Osteocyte (in vitro differentiated cells): ENCODE measurements around the gene PTCD3. TPM values are rescaled to one million over a fixed set of nuclear protein-coding genes. Genes with fewer than 3 reads are reported as not detected.
A peak's percentile ranks its signal among the peaks of the same experiment; 100 is the strongest.

ENCODE experiments used
- DNase-seq: peaks from one replicate; pipeline ENCODE4 v3.0.0; 2021; ENCODE audit warnings: mixed read lengths; ENCODE audit not compliant: unreplicated experiment; ENCODE audit errors: extremely low spot score
- H3K27ac Mint-ChIP-seq: one replicate; pipeline ENCODE4 v1.8.0; 2021; ENCODE audit warnings: mild to moderate bottlenecking, mixed read lengths; ENCODE audit not compliant: unreplicated experiment
- H3K27me3 Mint-ChIP-seq: one replicate; pipeline ENCODE4 v1.8.0; 2021; ENCODE audit warnings: mixed read lengths; ENCODE audit not compliant: unreplicated experiment
- H3K36me3 Mint-ChIP-seq: one replicate; pipeline ENCODE4 v1.8.0; 2021; ENCODE audit warnings: mixed read lengths; ENCODE audit not compliant: unreplicated experiment
- H3K4me1 Mint-ChIP-seq: one replicate; pipeline ENCODE4 v1.8.0; 2021; ENCODE audit warnings: mixed read lengths; ENCODE audit not compliant: unreplicated experiment
- H3K4me3 Mint-ChIP-seq: one replicate; pipeline ENCODE4 v1.8.0; 2021; ENCODE audit warnings: mild to moderate bottlenecking, moderate library complexity, mixed read lengths; ENCODE audit not compliant: unreplicated experiment
- H3K9me3 Mint-ChIP-seq: one replicate; pipeline ENCODE4 v1.8.0; 2021; ENCODE audit warnings: mixed read lengths; ENCODE audit not compliant: unreplicated experiment
- CTCF ChIP-seq: fragments of 200-600 bp; sonication (generic); IDR thresholded peaks from 2 replicates; pipeline ENCODE4 v1.5.0; 2021; ENCODE audit warnings: antibody characterized with exemption, mild to moderate bottlenecking, moderate library complexity
- total RNA-seq: library from RNA; stranded (reverse); gene quantifications from 2 replicates; pipeline ENCODE4 v1.2.1, GENCODE V29; 2021

PTCD3 gene
- total RNA-seq, 1 donor from 2014 or later = 71.8 TPM

GRCh38 chr2:86069091-86069685, 36.8 kb upstream of the PTCD3 start:
- peak; percentile 49 for DNase-seq
- Mint-ChIP-seq H3K36me3 (peaks cover 53% of the 10 kb centered on the region), H3K27ac (no peak overlapping the region), H3K9me3 (peaks cover under 1% of the 10 kb centered on the region), H3K4me3 (no peak overlapping the region), H3K27me3 (no peaks in the 10 kb centered on the region), H3K4me1 (peaks cover 56% of the 10 kb centered on the region)
- TF ChIP-seq CTCF = no peak

GRCh38 chr2:86069783-86070339, 36.2 kb upstream of the PTCD3 start:
- H3K4me3 Mint-ChIP-seq = no peak overlapping the region
- H3K9me3 Mint-ChIP-seq = no peaks in the 10 kb centered on the region
- peaks cover 56% of the 10 kb centered on the region for H3K4me1 Mint-ChIP-seq
- no peak for TF ChIP-seq CTCF
- H3K27me3 Mint-ChIP-seq = no peaks in the 10 kb centered on the region
- H3K27ac Mint-ChIP-seq = no peak overlapping the region
- peaks cover 51% of the 10 kb centered on the region for H3K36me3 Mint-ChIP-seq
- DNase-seq = peak; percentile 76

- no peaks in the 10 kb centered on the region for H3K27me3 Mint-ChIP-seq
- DNase-seq = no peak
Measured at GRCh38 chr2:86070868-86071267, 35.2 kb upstream of the PTCD3 start.

GRCh38 chr2:86072271-86072858, 33.7 kb upstream of the PTCD3 start:
- Mint-ChIP-seq H3K27me3 (no peaks in the 10 kb centered on the region), H3K4me3 (no peak overlapping the region), H3K4me1 (peaks cover 33% of the 10 kb centered on the region), H3K9me3 (no peaks in the 10 kb centered on the region), H3K27ac (peak overlapping the region; percentile 89), H3K36me3 (peaks cover 51% of the 10 kb centered on the region)
- DNase-seq = peak; percentile 92
- TF ChIP-seq CTCF = no peak

More at GRCh38 chr2:86070868-86071267, 35.2 kb upstream of the PTCD3 start:
- H3K27ac Mint-ChIP-seq = no peak overlapping the region
- peaks cover 46% of the 10 kb centered on the region for H3K4me1 Mint-ChIP-seq
- H3K9me3 Mint-ChIP-seq = no peaks in the 10 kb centered on the region
- H3K4me3 Mint-ChIP-seq = no peak overlapping the region
- no peak for TF ChIP-seq CTCF
- H3K36me3 Mint-ChIP-seq = peaks cover 46% of the 10 kb centered on the region

GRCh38 chr2:86073225-86073624, 32.8 kb upstream of the PTCD3 start:
- no peaks in the 10 kb centered on the region for H3K9me3 Mint-ChIP-seq
- peaks cover 50% of the 10 kb centered on the region for H3K36me3 Mint-ChIP-seq
- H3K27me3 Mint-ChIP-seq = no peaks in the 10 kb centered on the region

More at GRCh38 chr2:86073225-86073624, 32.8 kb upstream of the PTCD3 start:
- peak; percentile 49 for DNase-seq
- Mint-ChIP-seq H3K4me3 (no peak overlapping the region), H3K27ac (peak overlapping the region; percentile 41), H3K4me1 (peaks cover 31% of the 10 kb centered on the region)
- no peak for TF ChIP-seq CTCF
